ENCODE results near the gene ZNF584. TPM values are rescaled to one million over a fixed set of nuclear protein-coding genes. Genes with fewer than 3 reads are reported as not detected.

The ZNF584 gene
- total and polyA plus RNA-seq, 2 experiments from 2014 or later, result 2.3 to 8.1 TPM

- Histone ChIP-seq H3K4me1 (ENCODE audit: insufficient read depth) (peaks cover 13% of the 10 kb centered on the region; the same call in 1 of the 2 replicates), H3K79me2 (replicated peaks; ENCODE audit: insufficient read depth) (no peaks in the 10 kb centered on the region), H3K36me3 (ENCODE audit: insufficient read depth) (no peaks in the 10 kb centered on the region), H3F3A (replicated peaks; ENCODE audit: low read depth) (peaks cover 8% of the 10 kb centered on the region; the same call in 1 of the 2 replicates), H2AFZ (no peak overlapping the region), H3K4me3 (peak overlapping the region; percentile 88), H3K9me2 (ENCODE audit: insufficient read depth) (no peaks in the 10 kb centered on the region), H3K27me3 (ENCODE audit: insufficient read depth) (no peaks in the 10 kb centered on the region), H4K20me1 (replicated peaks; ENCODE audit: insufficient read depth) (no peaks in the 10 kb centered on the region), H3K27ac (ENCODE audit: low read depth) (no peak overlapping the region), H3K4me2 (peak overlapping the region; percentile 74)
- Mint-ChIP-seq H3K4me1 (peaks cover 14% of the 10 kb centered on the region), H3K9me3 (no peaks in the 10 kb centered on the region), H3K36me3 (ENCODE audit: low read depth) (no peaks in the 10 kb centered on the region; the same call in 2 of the 3 replicates), H3K4me3 (peak overlapping the region; percentile 84), H3K27ac (peak overlapping the region; percentile 85), H3K27me3 (ENCODE audit: insufficient read depth, low read depth, poor library complexity) (peaks cover 26% of the 10 kb centered on the region)
- DNase-seq (ENCODE audit: low spot score) (no peak), ATAC-seq (no peak)
- TF ChIP-seq REST (IDR thresholded peaks at IDR 0.05; ENCODE audit: unreplicated experiment) (no peak), ZNF462 (CRISPR knock-in tag; IDR thresholded peaks at IDR 0.05) (no peak), STAT1 (IDR thresholded peaks at IDR 0.05; ENCODE audit: unreplicated experiment) (no peak), ZNF331 (CRISPR knock-in tag; IDR thresholded peaks at IDR 0.05; ENCODE audit: low read depth) (no peak), JUNB (IDR thresholded peaks at IDR 0.05; ENCODE audit: unreplicated experiment) (no peak), EZH2 (IDR thresholded peaks at IDR 0.05; ENCODE audit: low read depth, unreplicated experiment) (no peak)
Measured at GRCh38 chr19:58381460-58382212, 26.8 kb upstream of the ZNF584 start.

Data from GM23338 (cell line).